G401.6 (cell line): ENCODE results near the gene WAC.
"Not testable (repeated sequence)": the region's sequence is repeated elsewhere in the genome, so short reads cannot be mapped to it uniquely, and the experiment has no call there.

ENCODE experiments used
- FAIRE-seq: peaks from 2 replicates; lab custom pipeline; 2012; peaks lifted over from hg19 to GRCh38; lab: Jason Lieb, UNC

The WAC gene

DNA sequence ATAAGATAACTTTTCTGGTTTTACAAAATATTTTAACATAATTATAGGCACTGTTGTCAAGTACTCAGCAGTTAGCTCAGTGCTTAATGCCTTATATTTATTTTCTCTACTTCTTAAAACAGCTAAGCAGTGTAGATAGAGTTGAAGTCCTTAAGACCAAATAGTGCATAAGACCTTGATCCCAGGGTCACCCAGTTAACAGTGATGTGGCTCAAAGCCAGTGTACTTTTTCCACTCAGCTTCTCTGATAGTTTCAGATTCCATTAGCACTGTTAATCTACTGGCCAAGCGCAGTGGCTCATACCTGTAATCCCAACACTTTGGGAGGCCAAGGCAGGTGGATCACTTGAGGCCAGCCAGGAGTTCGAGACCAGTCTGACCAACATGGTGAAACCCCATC, 83.6 kb downstream of the WAC start:
- FAIRE-seq: no peak

DNA sequence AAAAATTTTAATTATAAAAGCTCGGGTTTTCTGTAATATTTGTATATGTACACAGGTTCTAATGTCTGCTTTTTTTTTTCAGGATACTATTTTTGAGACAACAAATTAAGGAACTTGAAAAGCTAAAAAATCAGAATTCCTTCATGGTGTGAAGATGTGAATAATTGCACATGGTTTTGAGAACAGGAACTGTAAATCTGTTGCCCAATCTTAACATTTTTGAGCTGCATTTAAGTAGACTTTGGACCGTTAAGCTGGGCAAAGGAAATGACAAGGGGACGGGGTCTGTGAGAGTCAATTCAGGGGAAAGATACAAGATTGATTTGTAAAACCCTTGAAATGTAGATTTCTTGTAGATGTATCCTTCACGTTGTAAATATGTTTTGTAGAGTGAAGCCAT, 86.5 kb downstream of the WAC start:
- no peak for FAIRE-seq

- FAIRE-seq: peak; percentile 8
These were observed 87.3 kb downstream of the WAC start for GRCh38 chr10:28620251-28620650.

- FAIRE-seq: no peak
These were observed 90.6 kb downstream of the WAC start for GRCh38 chr10:28623483-28623882.

DNA sequence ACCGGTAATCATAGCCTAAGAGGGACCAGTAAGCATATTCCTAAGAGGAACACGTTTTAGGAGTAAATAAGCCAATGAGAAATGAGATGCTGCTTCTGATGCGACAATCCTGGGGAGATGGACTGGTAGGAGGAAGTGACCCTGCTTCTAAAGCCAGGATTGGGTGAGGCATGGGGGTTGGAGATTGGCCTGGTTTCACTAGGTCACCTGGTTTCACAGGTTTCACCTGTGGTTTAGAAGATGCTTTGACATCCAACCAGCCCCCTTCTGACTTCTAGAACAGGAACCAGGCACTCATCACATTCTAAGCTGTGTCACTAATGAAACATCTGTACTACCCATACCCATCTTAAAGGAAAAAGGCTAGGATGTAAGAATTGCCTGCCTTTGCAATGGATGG, 91.4 kb downstream of the WAC start:
- FAIRE-seq: no peak

DNA sequence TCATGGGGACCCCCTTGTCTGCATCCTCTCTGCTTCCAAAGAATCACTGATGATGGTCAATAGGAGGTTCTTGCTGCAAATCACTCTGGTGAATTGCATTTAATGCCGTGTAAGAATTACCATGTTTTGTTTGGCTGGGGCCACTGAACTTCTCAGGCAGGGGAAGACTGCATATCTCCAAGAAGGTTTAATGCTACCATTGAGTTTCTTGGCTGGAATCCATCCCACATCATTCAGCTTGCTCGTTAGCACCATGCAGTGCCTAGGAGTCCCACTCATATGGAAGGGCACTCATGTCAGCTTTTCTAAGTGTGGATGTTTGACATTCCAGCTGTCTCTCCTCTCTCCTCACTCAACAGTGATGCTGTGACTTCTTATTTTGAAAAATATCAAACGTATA, 94.2 kb downstream of the WAC start:
- FAIRE-seq: no peak

DNA sequence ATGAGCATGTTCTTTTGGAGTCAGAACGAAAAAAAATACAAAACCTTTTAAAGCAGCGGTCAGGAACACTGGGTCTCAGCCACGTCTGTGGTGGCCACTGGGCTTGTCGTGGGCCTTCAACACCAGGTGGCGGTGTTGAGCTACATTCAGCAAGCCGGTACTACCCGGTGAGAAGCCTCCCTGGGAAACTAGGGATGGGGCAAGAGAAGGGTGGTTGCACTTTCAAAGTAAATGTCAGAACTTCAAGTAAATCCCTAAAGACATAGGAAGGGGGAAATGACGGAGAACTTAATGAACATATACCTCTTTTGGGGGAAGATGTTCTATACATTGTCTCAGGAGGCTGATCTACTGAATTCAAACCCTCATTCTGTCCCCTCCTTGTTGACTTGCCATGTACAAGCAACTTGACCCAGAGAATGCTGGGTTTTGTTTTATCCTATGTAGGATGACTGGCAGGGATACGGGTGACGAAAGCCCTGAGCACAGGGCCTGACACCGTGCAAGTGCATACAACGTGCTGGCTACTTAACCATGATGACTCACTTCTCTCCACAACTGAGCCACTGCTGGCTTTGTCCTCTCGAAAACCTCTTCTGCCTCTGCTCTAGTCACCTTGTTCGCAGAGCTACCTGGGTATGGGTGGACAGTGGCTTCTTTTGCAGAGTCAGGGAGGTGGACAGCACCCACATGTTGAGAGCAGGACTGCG, 95.4 kb downstream of the WAC start:
- FAIRE-seq: peak; percentile 95

DNA sequence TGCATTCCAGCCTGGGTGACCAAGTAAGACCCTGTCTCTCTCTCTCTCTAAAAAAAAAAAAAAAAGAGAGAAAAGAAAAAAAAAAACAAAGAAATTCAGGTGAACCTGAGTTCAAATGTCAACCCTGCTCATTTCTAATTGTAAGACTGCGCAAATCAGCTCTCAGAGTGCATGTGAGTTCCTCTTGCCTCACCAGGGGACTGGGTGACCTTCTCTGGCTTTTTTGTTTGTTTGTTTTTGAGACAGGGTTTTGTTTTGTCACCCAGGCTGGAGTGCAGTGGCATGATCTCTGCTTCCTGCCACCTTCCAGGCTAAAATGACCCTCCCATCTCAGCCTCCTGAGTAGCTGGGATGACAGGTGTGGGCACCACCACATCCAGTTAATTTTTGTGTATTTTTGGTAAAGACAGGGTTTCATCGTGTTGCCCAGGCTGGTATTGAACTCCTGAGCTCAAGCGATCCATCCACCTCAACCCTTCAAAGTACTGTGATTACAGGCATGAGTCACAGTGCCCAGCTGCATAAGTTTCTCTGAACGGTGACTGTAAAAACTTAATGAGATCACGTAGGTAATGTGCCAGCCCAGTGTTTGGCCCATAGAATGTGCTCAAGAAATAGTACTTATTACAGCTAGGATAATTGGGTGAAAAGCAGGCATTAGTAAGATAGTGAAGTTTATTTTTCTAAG, 99.1 kb downstream of the WAC start:
- FAIRE-seq: no peak

DNA sequence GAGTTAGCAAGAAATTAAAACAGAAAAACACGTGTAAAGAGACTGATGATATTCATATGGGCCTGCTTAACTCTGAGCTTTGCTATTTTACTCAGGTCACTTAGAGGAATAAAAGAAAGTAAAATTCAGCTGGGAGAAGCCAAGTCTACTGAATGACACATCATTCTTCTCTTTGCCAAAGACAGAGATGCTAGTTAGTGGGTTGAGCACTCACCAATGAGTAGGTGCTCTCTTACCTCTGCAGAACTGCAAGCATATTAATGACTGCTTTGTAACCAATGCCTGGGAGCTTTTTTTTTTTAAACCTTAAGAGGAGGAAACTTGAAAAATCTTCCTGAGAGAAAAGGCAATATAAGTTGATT, 99.6 kb downstream of the WAC start:
- FAIRE-seq: no peak

DNA sequence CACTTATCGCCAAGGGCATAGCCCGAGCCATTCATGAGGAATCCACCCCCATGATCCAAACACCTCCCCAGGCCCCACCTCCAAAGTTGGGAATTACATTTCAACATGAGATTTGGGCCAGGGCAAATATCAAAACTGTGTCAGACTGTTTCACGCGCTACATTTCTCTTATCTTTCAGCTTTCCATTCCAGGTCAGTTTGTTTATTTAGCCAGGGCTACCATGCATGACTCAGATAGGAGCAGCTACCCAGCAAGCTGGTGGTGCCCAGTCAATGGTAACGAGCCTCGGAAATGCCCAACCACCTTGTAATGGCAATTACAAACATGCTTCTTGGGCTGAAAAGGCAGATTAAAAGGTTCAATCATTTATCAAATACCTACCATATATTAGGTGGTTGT, 100.8 kb downstream of the WAC start:
- no peak for FAIRE-seq

GRCh38 chr10:28637346-28637745, 104.4 kb downstream of the WAC start:
- no peak for FAIRE-seq

GRCh38 chr10:28638392-28638791, 105.5 kb downstream of the WAC start:
- FAIRE-seq: peak; percentile 48

DNA sequence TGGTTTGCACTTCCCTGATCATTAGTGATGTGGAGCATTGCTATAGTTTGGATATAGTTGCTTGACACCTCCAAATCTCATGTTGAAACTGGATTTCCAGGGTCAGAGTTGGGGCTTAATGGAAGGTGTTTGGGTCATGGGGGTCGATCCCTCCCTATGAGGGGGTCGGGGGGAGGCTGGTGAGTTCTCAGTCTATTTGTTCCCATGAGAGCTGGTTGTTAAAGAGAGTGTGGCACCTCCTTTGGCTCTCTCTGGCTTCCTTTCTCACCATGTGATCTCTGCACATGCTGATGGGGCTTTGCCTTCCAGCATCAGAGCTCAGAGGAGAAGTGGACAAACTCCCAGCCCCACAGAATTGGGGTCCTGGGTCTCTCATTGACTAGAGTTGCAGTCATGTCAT, 107.6 kb downstream of the WAC start:
- FAIRE-seq: no peak

GRCh38 chr10:28644647-28645046, 111.7 kb downstream of the WAC start:
- no peak for FAIRE-seq

GRCh38 chr10:28652106-28652505, 119.2 kb downstream of the WAC start:
- FAIRE-seq: no peak

GRCh38 chr10:28652703-28653102, 119.8 kb downstream of the WAC start:
- FAIRE-seq: no peak

- not testable (repeated sequence) for FAIRE-seq
These were observed 125.9 kb downstream of the WAC start for GRCh38 chr10:28658824-28659223.

DNA sequence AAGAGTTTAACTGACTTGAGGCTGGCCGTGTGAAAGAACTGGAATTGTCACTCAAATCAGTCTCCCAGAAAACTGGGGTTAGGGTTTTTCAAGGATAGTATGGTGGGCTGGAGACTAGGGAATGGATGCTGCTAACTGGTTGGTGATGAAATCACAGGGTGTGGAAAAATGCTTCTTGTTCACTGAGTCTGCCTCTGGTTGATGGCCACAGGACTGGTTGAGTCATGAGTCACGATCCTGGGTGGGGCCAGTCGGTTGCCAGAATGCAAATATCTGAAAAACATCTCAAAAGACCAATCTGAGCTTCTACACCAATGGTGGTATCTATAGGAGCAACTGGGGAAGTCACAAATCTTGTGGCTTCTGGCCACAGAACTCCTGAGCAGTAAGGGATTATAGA, 128.1 kb downstream of the WAC start:
- no peak for FAIRE-seq

DNA sequence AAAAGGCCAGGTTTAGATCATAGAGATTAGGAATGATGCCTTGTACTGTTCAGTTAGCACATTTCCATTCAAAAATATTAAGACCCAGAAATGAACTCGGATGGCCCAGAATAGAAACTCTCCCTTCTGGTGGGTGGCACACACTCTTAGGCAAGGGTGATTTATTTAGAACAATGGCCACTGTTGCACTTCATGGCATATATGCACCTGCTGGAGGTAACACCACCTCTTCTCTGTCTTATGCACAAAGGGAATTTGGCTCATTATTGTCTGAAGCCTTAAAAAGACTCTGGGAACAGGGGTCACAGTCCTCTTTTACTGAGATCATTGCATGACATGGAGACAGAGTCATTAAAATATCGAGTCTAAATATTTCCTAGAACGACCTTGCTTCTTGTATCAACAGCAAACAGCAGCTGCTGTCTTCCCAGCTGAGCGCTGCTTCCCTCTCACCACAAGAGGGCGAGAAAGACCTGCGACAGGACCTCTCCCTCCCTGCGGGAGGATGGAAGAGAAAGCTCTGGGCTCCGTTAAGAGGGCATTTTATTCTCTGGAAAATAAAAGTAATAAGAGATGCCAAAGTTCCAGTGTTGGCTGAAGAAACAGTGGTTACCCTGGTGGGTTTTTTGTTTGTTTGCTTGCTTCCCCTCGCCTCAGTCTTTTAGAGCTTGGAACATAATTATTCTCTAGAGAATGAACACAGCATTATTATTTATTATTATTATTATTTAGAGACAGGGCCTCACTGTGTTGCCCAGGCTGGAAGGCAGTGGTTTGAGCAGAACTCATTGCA, 130.9 kb downstream of the WAC start:
- peak; percentile 96 for FAIRE-seq

DNA sequence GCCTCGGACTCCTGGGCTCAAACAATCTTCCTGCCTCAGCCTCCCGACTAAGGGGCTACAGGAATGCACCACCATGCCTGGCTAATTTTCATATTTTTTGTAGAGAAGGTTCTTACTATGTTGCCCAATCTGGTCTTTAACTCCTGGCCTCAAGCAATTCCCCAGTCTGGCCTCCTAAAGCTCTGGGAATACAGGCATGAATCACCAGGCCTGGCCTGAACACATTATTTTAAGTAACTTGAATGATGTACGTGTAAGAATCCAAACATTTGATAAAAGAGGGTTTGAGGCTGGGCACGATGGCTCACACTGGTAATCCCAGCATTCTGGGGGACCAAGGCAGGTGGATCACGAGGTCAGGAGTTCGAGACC, 131.4 kb downstream of the WAC start:
- peak; percentile 72 for FAIRE-seq

- peak; percentile 84 for FAIRE-seq
These were observed 134.0 kb downstream of the WAC start for GRCh38 chr10:28666751-28667467.

DNA sequence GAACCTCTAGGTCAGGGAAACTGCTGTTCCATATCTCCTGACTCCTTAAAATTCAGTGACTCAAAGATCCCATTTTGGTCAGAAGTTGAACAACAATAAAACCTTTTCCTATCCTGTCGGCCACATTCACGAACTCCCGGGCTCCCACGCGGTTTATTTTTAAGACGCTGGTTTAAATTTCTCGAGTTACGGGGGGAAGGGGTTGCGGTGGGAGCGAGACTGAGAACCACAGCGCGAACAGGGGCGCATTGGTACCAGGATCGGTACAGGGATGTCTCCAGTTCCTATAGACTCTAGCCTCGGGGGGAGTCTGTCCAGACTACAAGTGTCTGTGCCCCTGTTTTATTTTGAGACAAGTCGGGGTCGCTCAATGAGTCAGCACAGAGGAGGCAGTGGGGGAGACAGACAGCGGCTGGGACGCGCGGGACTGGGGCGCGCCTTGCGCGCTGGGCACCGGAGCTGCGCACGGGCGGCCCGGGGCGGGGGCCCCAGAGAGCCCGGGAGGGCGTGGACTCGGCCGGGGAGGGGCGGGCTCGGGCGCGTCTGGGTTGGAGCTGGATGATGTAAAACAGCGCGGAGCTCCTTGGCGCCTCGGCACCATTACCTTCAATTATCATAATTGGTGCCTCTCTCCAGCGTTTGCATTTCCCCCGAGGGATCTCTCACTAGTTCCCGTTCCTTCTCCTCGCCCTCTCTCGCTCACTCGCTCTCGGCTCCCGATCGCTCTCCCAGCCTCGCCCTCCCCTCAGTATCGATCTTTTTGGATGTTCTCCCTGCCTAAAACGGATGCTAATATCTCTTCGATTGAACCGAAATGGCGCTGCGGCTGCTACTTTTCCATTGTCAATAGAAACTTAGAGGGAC, 135.7 kb downstream of the WAC start:
- FAIRE-seq: no peak
